ACHN (cell line): Measurements from ENCODE around the gene TANC2.

ENCODE experiments used
- DNase-seq: peaks from one replicate; pipeline ENCODE4 v3.0.0-alpha.2; 2015
- in situ Hi-C: cut with HindIII; loops from 2 replicates; pipeline ENCODE4 v1.10.0; 2017; ENCODE audit warnings: low sequenced_read_pairs, low pct_ligation_motif_present, low pct_unique_long_range_greater_than_20kb

TANC2 gene

DNA sequence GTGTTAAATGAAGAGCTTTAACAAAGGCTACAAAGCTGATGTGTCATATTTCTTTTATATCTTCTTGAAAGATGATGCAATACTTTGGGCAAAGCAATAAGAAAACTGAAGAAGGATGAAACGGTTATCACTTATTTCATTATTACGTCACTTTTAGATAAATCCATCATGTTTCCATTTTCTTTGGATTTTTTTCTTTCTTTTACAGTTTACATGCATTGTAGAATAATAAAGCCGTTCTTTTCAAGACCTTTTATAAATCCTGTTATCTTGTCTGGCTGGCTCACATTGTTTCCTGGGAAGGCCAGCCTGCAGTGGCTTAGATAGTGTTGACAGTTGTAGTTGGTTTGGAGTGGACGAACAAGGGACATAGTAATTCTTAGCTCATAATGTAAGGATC, 28.9 kb downstream of the TANC2 start:
- in situ Hi-C loops = loop anchor here (25.0 kb wide), 1 partner anchor 417 kb away; no protein-coding TSS in a partner anchor

GRCh38 chr17:62995377-62995885, 29.4 kb downstream of the TANC2 start:
- in situ Hi-C loops = loop anchor here (25.0 kb wide), 1 partner anchor 417 kb away; no protein-coding TSS in a partner anchor
- DNase-seq = peak; percentile 62

More for the DNA sequence above, 28.9 kb downstream of the TANC2 start:
- DNase-seq = no peak

GRCh38 chr17:62996221-62996620, 30.2 kb downstream of the TANC2 start:
- DNase-seq = no peak
- in situ Hi-C loops = loop anchor here (25.0 kb wide), 1 partner anchor 416 kb away; no protein-coding TSS in a partner anchor

DNA sequence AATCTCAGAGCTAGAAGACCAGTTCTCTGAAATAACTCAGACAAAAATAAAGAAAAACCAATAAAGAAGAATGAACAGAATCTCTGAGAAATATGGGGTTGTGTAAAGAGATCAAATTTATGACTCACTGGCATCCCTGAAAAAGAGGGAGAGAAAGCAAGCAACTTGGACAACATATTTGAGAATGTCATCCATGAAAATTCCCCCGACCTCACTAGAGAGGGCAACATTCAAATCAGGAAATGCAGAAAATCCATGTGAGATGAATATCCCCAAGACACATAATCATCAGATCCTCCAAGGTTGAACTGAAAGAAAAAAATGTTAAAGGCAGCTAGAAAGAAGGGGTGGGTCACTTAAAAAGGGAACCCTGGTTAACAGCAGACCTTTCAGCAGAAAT, 32.1 kb downstream of the TANC2 start:
- in situ Hi-C loops = loop anchor here (25.0 kb wide), 1 partner anchor 414 kb away; no protein-coding TSS in a partner anchor
- DNase-seq = no peak

DNA sequence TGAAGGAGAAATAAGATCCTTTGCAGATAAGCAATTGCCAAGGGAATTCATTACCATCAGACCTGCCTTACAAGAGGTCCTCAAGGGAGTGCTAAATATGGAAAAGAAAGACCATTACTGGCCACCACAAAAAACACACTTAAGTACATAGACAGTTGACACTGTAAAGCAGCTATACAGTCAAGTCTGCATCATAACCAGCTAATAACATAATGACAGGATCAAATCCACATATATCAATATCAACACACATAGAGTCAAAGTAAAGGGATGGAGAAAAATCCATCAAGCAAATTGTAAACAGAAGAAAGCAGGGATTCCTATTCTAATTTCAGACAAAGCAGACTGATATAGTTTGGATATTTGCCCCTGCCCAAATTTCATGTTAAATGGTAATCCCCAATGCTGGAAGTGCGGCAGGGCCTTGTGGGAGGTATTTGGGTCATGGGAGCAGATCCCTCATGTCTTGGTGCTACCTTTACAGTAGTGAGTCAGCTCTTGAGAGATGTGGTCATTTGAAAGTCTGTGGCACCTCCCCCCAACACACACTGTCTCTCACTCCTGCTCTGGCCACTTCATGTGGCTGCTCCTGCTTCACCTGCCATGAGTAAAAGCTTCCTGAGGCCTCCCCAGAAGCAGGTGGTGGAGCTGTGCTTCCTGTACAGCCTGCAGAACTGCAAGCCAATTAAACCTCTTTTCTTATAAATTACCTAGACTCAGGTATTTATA, 32.8 kb downstream of the TANC2 start:
- in situ Hi-C loops = loop anchor here (25.0 kb wide), 1 partner anchor 413 kb away; no protein-coding TSS in a partner anchor
- DNase-seq = no peak

DNA sequence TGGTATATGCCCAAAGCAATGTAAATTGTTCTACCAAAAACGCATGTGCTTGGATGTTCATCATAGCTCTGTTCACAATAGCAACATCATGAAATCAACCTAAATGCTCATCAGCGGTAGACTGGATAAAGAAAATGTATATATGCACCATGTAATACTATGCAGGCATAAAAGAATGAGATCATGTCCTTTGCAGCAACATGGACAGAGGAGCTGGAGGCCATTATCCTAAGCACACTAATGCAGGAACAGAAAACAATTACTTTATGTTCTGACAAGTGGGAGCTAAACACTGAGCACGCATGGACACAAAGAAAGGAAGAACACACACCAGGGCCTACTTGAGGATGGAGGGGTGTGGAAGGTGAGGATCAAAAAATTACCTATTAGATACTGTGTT, 33.7 kb downstream of the TANC2 start:
- in situ Hi-C loops = loop anchor here (25.0 kb wide), 1 partner anchor 413 kb away; no protein-coding TSS in a partner anchor
- no peak for DNase-seq

DNA sequence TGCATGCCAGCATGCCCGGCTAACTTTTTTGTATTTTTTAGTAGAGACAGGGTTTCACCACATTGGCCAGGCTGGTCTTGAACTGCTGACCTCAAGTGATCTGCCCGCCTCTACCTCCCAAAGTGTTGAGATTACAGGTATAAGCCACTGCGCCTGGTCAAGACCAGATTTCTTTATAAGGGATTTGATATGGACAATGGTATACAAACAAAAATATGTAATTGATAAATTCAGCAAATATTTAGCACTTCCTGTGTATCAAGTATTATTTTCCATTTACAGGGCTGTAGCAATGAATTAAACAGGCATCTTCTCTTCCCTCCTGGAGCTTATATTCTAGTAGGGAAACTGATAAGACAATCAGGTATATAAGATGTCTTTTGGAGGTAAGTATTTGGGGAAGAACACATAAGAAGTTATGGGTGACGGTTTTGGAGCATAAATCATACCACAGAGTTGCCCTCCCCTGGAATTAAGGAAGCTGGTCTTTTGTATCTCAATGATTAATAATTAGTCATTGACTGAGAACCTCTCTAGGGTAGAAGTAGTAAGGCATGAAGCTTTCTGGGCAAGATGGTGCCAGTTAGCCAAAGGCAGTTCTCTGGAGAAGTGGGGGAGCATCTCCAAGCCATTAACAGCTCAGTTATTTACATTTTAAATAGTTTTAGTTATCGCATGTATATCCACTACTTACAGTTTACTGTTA, 35.8 kb downstream of the TANC2 start:
- in situ Hi-C loops = no loop called here
- no peak for DNase-seq

DNA sequence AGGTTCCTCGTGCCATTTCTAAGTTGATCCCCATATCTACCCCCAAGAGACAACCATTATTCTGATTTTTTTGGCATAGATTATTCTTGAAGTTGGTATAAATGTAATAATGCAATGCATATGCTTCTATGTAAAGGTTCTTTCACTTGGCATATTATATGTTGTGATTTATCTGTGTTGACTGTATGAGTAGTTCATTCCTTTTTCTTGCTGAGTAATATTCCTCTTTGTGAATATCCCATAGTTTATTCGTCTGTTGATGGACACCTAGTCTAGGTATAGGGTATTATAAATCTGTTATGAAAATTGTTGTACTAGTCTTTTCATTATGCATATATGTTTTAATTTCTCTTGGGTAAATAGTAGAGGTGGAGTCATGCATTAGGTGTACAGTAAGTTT, 36.6 kb downstream of the TANC2 start:
- in situ Hi-C loops = no loop called here
- no peak for DNase-seq

- in situ Hi-C loops = no loop called here
- DNase-seq = no peak
Observed at GRCh38 chr17:63015824-63016223, 49.8 kb downstream of the TANC2 start.
